ENCODE results near the gene C17orf107.

C17orf107 gene

GRCh38 chr17:4949321-4950074 lies 50.2 kb downstream of the C17orf107 start:
- Histone ChIP-seq H3K9ac (ENCODE audit: low read length) (peak overlapping the region; percentile 93), H3K27me3 (ENCODE audit: insufficient read depth, low read length) (no peaks in the 10 kb centered on the region), H4K91ac (ENCODE audit: low read depth, low read length) (peak overlapping the region; percentile 100), H4K12ac (ENCODE audit: low read depth, low read length) (peak overlapping the region; percentile 98), H3K14ac (ENCODE audit: low read length) (peak overlapping the region; percentile 90), H4K8ac (ENCODE audit: low read depth, low read length) (peak overlapping the region; percentile 98), H3K79me2 (ENCODE audit: control insufficient read depth, insufficient read depth, low read length, poor library complexity) (peaks cover 26% of the 10 kb centered on the region), H3K4me3 (ENCODE audit: low read depth, low read length) (peak overlapping the region; percentile 72), H3K18ac (ENCODE audit: low read length) (peak overlapping the region; percentile 99), H3K4me1 (ENCODE audit: control insufficient read depth in 1 of 2, insufficient read depth in 2 of 2, low read length in 2 of 2) (peaks cover 27 to 41% of the 10 kb centered on the region in 2 experiments), H2BK12ac (ENCODE audit: low read length) (peak overlapping the region; percentile 68), H3K36me3 (ENCODE audit: control insufficient read depth in 1 of 2, insufficient read depth in 2 of 2, low read length in 2 of 2) (peaks cover 18 to 25% of the 10 kb centered on the region in 2 experiments), H2BK5ac (ENCODE audit: low read depth, low read length, poor library complexity) (peak overlapping the region; percentile 99), H3K23ac (ENCODE audit: low read length) (no peak overlapping the region), H3K27ac (ENCODE audit: low read depth, low read length) (peak overlapping the region; percentile 100), H3K9me3 (ENCODE audit: insufficient read depth, low read depth, low read length) (peaks cover 1% of the 10 kb centered on the region), H2AK5ac (ENCODE audit: low read length) (peak overlapping the region; percentile 86), H3K79me1 (ENCODE audit: low read length) (peaks cover 30% of the 10 kb centered on the region), H2BK120ac (ENCODE audit: insufficient read depth, low read length, poor library complexity) (peak overlapping the region; percentile 99), H3K4me2 (ENCODE audit: low read length) (peak overlapping the region; percentile 91), H3K4ac (ENCODE audit: low read depth, low read length) (peak overlapping the region; percentile 90), H2AFZ (ENCODE audit: insufficient read depth, low read length, poor library complexity) (peak overlapping the region; percentile 95)
- DNase-seq: peak; percentile 92 to 95
- WGBS (ENCODE audit: extremely low coverage, insufficient coverage, insufficient read length): no CpG with 5 or more reads among the region's 75 CpGs

GRCh38 chr17:4950075-4950745 lies 50.9 kb downstream of the C17orf107 start:
- Histone ChIP-seq H3K23ac (ENCODE audit: low read length) (no peak overlapping the region), H3K27ac (ENCODE audit: low read depth, low read length) (peak overlapping the region; percentile 100), H3K4me2 (ENCODE audit: low read length) (peak overlapping the region; percentile 78), H2BK120ac (ENCODE audit: insufficient read depth, low read length, poor library complexity) (peak overlapping the region; percentile 84), H3K4ac (ENCODE audit: low read depth, low read length) (peak overlapping the region; percentile 81), H2BK12ac (ENCODE audit: low read length) (peak overlapping the region; percentile 29), H3K79me1 (ENCODE audit: low read length) (peaks cover 30% of the 10 kb centered on the region), H3K79me2 (ENCODE audit: control insufficient read depth, insufficient read depth, low read length, poor library complexity) (peaks cover 26% of the 10 kb centered on the region), H3K9ac (ENCODE audit: low read length) (peak overlapping the region; percentile 95), H4K8ac (ENCODE audit: low read depth, low read length) (peak overlapping the region; percentile 93), H3K4me1 (ENCODE audit: control insufficient read depth in 1 of 2, insufficient read depth in 2 of 2, low read length in 2 of 2) (peaks cover 20 to 35% of the 10 kb centered on the region in 2 experiments), H3K27me3 (ENCODE audit: insufficient read depth, low read length) (no peaks in the 10 kb centered on the region), H3K18ac (ENCODE audit: low read length) (peak overlapping the region; percentile 89), H2AFZ (ENCODE audit: insufficient read depth, low read length, poor library complexity) (peak overlapping the region; percentile 53), H3K4me3 (ENCODE audit: low read depth, low read length) (peak overlapping the region; percentile 63), H2AK5ac (ENCODE audit: low read length) (peak overlapping the region; percentile 60), H3K9me3 (ENCODE audit: insufficient read depth, low read depth, low read length) (peaks cover 1% of the 10 kb centered on the region), H2BK5ac (ENCODE audit: low read depth, low read length, poor library complexity) (peak overlapping the region; percentile 93), H3K36me3 (ENCODE audit: control insufficient read depth in 1 of 2, insufficient read depth in 2 of 2, low read length in 2 of 2) (peaks cover 13 to 18% of the 10 kb centered on the region in 2 experiments), H3K14ac (ENCODE audit: low read length) (peak overlapping the region; percentile 89), H4K12ac (ENCODE audit: low read depth, low read length) (peak overlapping the region; percentile 68), H4K91ac (ENCODE audit: low read depth, low read length) (peak overlapping the region; percentile 97)
- peak in 1 of 2 donors; percentile 30 for DNase-seq
- WGBS (ENCODE audit: extremely low coverage, insufficient coverage, insufficient read length): no CpG with 5 or more reads among the region's 52 CpGs

- Histone ChIP-seq H3K23ac (ENCODE audit: low read length) (no peak within 1 kb of the TSS), H3K4me1 (ENCODE audit: control insufficient read depth in 1 of 2, insufficient read depth in 2 of 2, low read length in 2 of 2) (peaks cover 15 to 29% of the 10 kb centered on the region in 2 experiments), H4K91ac (ENCODE audit: low read depth, low read length) (peak within 1 kb of the TSS; percentile 97), H3K79me1 (ENCODE audit: low read length) (peaks cover 30% of the 10 kb centered on the region), H3K9me3 (ENCODE audit: insufficient read depth, low read depth, low read length) (peaks cover 1% of the 10 kb centered on the region), H3K9ac (ENCODE audit: low read length) (peak within 1 kb of the TSS; percentile 95), H3K18ac (ENCODE audit: low read length) (peak within 1 kb of the TSS; percentile 89), H3K27ac (ENCODE audit: low read depth, low read length) (peak within 1 kb of the TSS; percentile 100), H3K36me3 (ENCODE audit: control insufficient read depth in 1 of 2, insufficient read depth in 2 of 2, low read length in 2 of 2) (peaks cover 8 to 12% of the 10 kb centered on the region in 2 experiments), H2BK120ac (ENCODE audit: insufficient read depth, low read length, poor library complexity) (peak within 1 kb of the TSS; percentile 84), H3K4me3 (ENCODE audit: low read depth, low read length) (peak within 1 kb of the TSS; percentile 63), H2AFZ (ENCODE audit: insufficient read depth, low read length, poor library complexity) (peak within 1 kb of the TSS; percentile 53), H3K79me2 (ENCODE audit: control insufficient read depth, insufficient read depth, low read length, poor library complexity) (peaks cover 26% of the 10 kb centered on the region), H2BK5ac (ENCODE audit: low read depth, low read length, poor library complexity) (peak within 1 kb of the TSS; percentile 93), H3K14ac (ENCODE audit: low read length) (peak within 1 kb of the TSS; percentile 89), H2BK12ac (ENCODE audit: low read length) (peak within 1 kb of the TSS; percentile 42), H3K4me2 (ENCODE audit: low read length) (peak within 1 kb of the TSS; percentile 78), H4K12ac (ENCODE audit: low read depth, low read length) (peak within 1 kb of the TSS; percentile 68), H4K8ac (ENCODE audit: low read depth, low read length) (peak within 1 kb of the TSS; percentile 93), H2AK5ac (ENCODE audit: low read length) (peak within 1 kb of the TSS; percentile 60), H3K27me3 (ENCODE audit: insufficient read depth, low read length) (no peaks in the 10 kb centered on the region), H3K4ac (ENCODE audit: low read depth, low read length) (peak within 1 kb of the TSS; percentile 81)
- no peak for DNase-seq
- WGBS (ENCODE audit: extremely low coverage, insufficient coverage, insufficient read length): no CpG with 5 or more reads among the region's 7 CpGs
Observed at GRCh38 chr17:4950746-4951204, 51.4 kb downstream of the C17orf107 start, which contains the start of gene ENO3. ENO3 (plus strand) TSS chr17:4951119; CDS start chr17:4951830, 711 bp downstream.

- Histone ChIP-seq H2BK12ac (ENCODE audit: low read length) (peak overlapping the region; percentile 42), H3K4me3 (ENCODE audit: low read depth, low read length) (no peak overlapping the region), H4K12ac (ENCODE audit: low read depth, low read length) (no peak overlapping the region), H3K23ac (ENCODE audit: low read length) (no peak overlapping the region), H3K18ac (ENCODE audit: low read length) (peak overlapping the region; percentile 48), H3K4me2 (ENCODE audit: low read length) (no peak overlapping the region), H3K36me3 (ENCODE audit: control insufficient read depth in 1 of 2, insufficient read depth in 2 of 2, low read length in 2 of 2) (peaks cover 5% of the 10 kb centered on the region in 2 experiments), H3K14ac (ENCODE audit: low read length) (no peak overlapping the region), H3K9me3 (ENCODE audit: insufficient read depth, low read depth, low read length) (peaks cover 4% of the 10 kb centered on the region), H2BK5ac (ENCODE audit: low read depth, low read length, poor library complexity) (no peak overlapping the region), H3K9ac (ENCODE audit: low read length) (no peak overlapping the region), H4K8ac (ENCODE audit: low read depth, low read length) (no peak overlapping the region), H3K27ac (ENCODE audit: low read depth, low read length) (no peak overlapping the region), H3K27me3 (ENCODE audit: insufficient read depth, low read length) (no peaks in the 10 kb centered on the region), H2BK120ac (ENCODE audit: insufficient read depth, low read length, poor library complexity) (no peak overlapping the region), H2AFZ (ENCODE audit: insufficient read depth, low read length, poor library complexity) (no peak overlapping the region), H2AK5ac (ENCODE audit: low read length) (no peak overlapping the region), H3K79me2 (ENCODE audit: control insufficient read depth, insufficient read depth, low read length, poor library complexity) (peaks cover 25% of the 10 kb centered on the region), H3K4me1 (ENCODE audit: control insufficient read depth in 1 of 2, insufficient read depth in 2 of 2, low read length in 2 of 2) (peaks cover 12 to 23% of the 10 kb centered on the region in 2 experiments), H3K4ac (ENCODE audit: low read depth, low read length) (no peak overlapping the region), H3K79me1 (ENCODE audit: low read length) (peaks cover 30% of the 10 kb centered on the region), H4K91ac (ENCODE audit: low read depth, low read length) (no peak overlapping the region)
- no CpG with 5 or more reads among the region's 3 CpGs for WGBS (ENCODE audit: extremely low coverage, insufficient coverage, insufficient read length)
- DNase-seq: no peak
Observed at GRCh38 chr17:4951486-4951885, 52.1 kb downstream of the C17orf107 start.

Measured in trophoblast cell (in vitro differentiated cells and primary cell).